C4-2B (cell line): ENCODE measurements around the gene GRIN3B.

ENCODE experiments used
- ZFX ChIP-seq: fragments of 450-650 bp; IDR thresholded peaks from 2 replicates; pipeline ENCODE4 v1.6.1; 2017
- TF ChIP-seq, protein P1 (sequence below): fragments of 450-650 bp; conservative IDR thresholded peaks from 2 replicates; pipeline ENCODE4 v1.5.1; 2017; ENCODE audit warnings: mild to moderate bottlenecking

DNA sequence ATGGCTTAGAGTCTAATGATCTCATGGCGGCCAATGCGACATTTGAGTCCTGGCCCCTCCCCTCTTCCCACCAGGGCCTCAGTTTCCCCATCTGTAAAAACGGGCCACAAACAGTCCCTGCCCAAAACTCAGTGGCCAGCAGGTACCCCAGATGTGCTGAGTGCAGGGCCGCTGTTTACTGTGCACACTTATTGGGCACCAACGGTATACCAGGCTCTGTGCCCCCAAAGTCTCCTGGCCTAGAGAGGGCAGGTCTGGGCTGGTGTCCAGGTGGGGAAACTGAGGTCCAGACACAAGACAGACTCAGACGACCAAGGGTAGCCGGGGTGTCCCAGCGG is 39.6 kb upstream of the GRIN3B start:
- TF ChIP-seq, protein P1, sequence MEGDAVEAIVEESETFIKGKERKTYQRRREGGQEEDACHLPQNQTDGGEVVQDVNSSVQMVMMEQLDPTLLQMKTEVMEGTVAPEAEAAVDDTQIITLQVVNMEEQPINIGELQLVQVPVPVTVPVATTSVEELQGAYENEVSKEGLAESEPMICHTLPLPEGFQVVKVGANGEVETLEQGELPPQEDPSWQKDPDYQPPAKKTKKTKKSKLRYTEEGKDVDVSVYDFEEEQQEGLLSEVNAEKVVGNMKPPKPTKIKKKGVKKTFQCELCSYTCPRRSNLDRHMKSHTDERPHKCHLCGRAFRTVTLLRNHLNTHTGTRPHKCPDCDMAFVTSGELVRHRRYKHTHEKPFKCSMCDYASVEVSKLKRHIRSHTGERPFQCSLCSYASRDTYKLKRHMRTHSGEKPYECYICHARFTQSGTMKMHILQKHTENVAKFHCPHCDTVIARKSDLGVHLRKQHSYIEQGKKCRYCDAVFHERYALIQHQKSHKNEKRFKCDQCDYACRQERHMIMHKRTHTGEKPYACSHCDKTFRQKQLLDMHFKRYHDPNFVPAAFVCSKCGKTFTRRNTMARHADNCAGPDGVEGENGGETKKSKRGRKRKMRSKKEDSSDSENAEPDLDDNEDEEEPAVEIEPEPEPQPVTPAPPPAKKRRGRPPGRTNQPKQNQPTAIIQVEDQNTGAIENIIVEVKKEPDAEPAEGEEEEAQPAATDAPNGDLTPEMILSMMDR: no peak
- TF ChIP-seq ZFX: no peak
